ENCODE results near the gene NKX6-2. TPM values are rescaled to one million over a fixed set of nuclear protein-coding genes. Genes with fewer than 3 reads are reported as not detected.

The NKX6-2 gene
- total RNA-seq, 1 donor from 2014 or later: 6.2 TPM

DNA sequence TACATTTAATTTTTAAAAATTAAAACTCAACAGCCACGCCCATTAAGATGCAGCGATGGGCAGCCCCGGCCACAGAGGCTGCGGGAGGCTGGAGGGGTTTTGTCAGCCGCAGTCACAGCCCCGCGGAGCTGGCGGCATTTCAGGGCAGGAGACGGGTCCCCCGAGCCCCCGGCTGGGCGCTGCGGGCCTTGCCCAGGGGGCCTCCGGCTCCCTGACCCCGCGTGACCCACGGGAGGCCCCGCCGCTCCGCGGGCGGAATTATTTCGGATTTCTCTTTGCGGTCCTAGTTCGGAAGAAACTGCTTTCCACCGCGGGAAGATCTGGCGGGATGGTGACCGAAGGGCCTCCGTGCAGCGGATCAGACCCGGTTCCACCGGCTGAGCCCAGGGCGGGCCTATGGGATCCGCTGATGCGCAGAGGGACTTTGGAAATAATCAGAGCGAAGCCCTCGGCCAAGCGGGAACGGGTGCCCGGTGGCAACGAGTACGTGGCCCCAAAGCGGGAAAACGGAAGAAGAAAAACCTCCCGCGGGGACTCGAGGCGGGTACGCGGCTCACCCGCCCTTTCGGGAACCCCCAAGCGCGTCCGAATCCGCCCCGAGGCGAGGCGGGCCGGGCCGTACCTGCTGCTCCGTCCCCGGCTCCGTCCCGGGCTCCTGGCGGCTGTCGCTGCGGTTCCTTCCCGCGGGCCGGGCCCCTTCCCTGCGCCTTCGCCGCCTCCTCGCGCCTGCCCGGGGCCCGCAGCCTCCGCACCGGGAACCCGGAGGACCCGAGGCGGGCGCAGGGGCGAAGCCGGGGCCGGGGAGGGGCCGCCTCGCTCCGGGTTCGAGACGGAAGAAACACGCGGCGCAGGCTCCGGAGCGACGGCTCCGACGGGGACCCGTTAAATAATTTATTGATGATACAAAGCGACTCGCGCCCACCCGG is 1.7 kb downstream of the NKX6-2 start:
- peak overlapping the region; percentile 43 for H3K27ac Mint-ChIP-seq (ENCODE audit: unreplicated experiment)
- peak overlapping the region; percentile 67 for H3K4me3 Mint-ChIP-seq (ENCODE audit: unreplicated experiment)
- peaks cover 19% of the 10 kb centered on the region for H3K27me3 Mint-ChIP-seq (ENCODE audit: unreplicated experiment)
- peaks cover 3% of the 10 kb centered on the region for H3K36me3 Mint-ChIP-seq (ENCODE audit: unreplicated experiment)
- peaks cover 2% of the 10 kb centered on the region for H3K4me1 Mint-ChIP-seq (ENCODE audit: low read depth, unreplicated experiment)
- TF ChIP-seq, protein P1, sequence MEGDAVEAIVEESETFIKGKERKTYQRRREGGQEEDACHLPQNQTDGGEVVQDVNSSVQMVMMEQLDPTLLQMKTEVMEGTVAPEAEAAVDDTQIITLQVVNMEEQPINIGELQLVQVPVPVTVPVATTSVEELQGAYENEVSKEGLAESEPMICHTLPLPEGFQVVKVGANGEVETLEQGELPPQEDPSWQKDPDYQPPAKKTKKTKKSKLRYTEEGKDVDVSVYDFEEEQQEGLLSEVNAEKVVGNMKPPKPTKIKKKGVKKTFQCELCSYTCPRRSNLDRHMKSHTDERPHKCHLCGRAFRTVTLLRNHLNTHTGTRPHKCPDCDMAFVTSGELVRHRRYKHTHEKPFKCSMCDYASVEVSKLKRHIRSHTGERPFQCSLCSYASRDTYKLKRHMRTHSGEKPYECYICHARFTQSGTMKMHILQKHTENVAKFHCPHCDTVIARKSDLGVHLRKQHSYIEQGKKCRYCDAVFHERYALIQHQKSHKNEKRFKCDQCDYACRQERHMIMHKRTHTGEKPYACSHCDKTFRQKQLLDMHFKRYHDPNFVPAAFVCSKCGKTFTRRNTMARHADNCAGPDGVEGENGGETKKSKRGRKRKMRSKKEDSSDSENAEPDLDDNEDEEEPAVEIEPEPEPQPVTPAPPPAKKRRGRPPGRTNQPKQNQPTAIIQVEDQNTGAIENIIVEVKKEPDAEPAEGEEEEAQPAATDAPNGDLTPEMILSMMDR (IDR thresholded peaks at IDR 0.05; ENCODE audit: partially characterized antibody, unreplicated experiment): no peak
- no peak for DNase-seq
- peaks cover 7% of the 10 kb centered on the region for H3K9me3 Mint-ChIP-seq (ENCODE audit: unreplicated experiment)

DNA sequence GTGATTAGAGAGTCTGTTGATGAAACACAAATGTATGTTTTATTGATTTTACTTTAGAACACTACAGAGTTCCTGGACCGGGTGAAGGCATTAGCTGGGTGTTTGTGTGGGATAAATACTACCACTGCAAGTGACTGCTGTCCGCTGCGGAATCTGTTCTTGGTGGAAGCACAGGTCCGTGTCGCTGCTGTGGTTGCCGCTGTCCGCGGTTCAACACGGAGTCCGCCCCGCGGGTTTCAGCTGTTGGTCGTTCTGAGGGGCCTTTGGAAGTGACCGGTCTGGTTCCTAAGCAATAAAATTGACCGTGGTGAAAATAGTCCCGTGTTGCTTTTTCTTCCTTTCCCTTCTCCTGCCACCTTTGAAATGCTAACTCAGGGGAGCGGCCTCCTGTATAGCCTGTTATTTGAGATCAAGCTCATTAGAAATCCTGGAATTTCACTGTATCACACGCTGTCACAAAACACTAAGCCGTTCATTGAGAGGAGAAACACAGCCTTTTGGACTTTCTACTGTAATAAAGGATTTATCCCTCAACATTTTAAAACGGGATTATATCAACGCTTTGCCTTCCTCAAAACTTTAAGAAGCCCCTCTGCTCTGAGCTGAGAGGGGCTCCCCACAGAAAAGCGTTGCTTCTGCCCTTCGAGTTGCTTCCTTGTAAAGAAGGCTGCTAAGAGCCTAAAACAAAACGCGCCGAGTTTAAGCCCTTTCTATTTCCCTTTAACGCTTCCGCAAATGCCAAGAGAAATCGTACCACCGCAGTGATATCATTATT is 2.6 kb downstream of the NKX6-2 start:
- no peak for DNase-seq
- TF ChIP-seq, protein P1 (IDR thresholded peaks at IDR 0.05; ENCODE audit: partially characterized antibody, unreplicated experiment): no peak
- peak overlapping the region; percentile 67 for H3K4me3 Mint-ChIP-seq (ENCODE audit: unreplicated experiment)
- peaks cover 7% of the 10 kb centered on the region for H3K9me3 Mint-ChIP-seq (ENCODE audit: unreplicated experiment)
- peaks cover 3% of the 10 kb centered on the region for H3K4me1 Mint-ChIP-seq (ENCODE audit: low read depth, unreplicated experiment)
- H3K36me3 Mint-ChIP-seq (ENCODE audit: unreplicated experiment): peaks cover 3% of the 10 kb centered on the region
- peaks cover 19% of the 10 kb centered on the region for H3K27me3 Mint-ChIP-seq (ENCODE audit: unreplicated experiment)
- H3K27ac Mint-ChIP-seq (ENCODE audit: unreplicated experiment): no peak overlapping the region

- Mint-ChIP-seq H3K27me3 (ENCODE audit: unreplicated experiment) (peaks cover 19% of the 10 kb centered on the region), H3K4me1 (ENCODE audit: low read depth, unreplicated experiment) (peaks cover 4% of the 10 kb centered on the region), H3K9me3 (ENCODE audit: unreplicated experiment) (peaks cover 7% of the 10 kb centered on the region), H3K36me3 (ENCODE audit: unreplicated experiment) (peaks cover 3% of the 10 kb centered on the region), H3K27ac (ENCODE audit: unreplicated experiment) (no peak overlapping the region), H3K4me3 (ENCODE audit: unreplicated experiment) (no peak overlapping the region)
- TF ChIP-seq, protein P1 (IDR thresholded peaks at IDR 0.05; ENCODE audit: partially characterized antibody, unreplicated experiment): no peak
- no peak for DNase-seq
Measured at GRCh38 chr10:132781556-132781955, 4.4 kb downstream of the NKX6-2 start.

DNA sequence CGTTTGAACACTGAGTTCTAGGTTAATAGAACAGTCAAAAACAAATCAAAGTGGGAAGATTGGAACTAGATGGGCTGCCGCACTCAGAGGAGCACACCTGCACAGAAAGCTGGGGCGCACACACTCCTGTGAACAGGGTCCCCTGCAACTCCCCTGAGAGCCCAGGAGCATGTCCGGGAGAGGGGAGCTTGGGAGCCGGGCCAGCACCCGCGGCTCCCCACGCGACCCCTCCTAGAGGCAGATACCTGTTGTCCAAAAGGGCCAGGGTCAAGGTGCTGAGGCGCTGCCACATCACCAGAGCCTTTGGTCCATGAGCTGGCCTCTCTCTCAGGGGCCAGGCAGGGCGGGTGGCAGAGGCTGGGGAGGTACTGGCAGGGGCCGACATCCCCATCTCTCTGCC is 5.6 kb downstream of the NKX6-2 start:
- no peak for DNase-seq
- TF ChIP-seq, protein P1 (IDR thresholded peaks at IDR 0.05; ENCODE audit: partially characterized antibody, unreplicated experiment): no peak
- Mint-ChIP-seq H3K4me1 (ENCODE audit: low read depth, unreplicated experiment) (peaks cover 4% of the 10 kb centered on the region), H3K27me3 (ENCODE audit: unreplicated experiment) (peaks cover 18% of the 10 kb centered on the region), H3K9me3 (ENCODE audit: unreplicated experiment) (peaks cover 9% of the 10 kb centered on the region), H3K36me3 (ENCODE audit: unreplicated experiment) (peaks cover 3% of the 10 kb centered on the region), H3K4me3 (ENCODE audit: unreplicated experiment) (no peak overlapping the region), H3K27ac (ENCODE audit: unreplicated experiment) (no peak overlapping the region)
